GM10248 (cell line): Measurements from ENCODE around the gene SLBP.
"Not testable (repeated sequence)": the region's sequence is repeated elsewhere in the genome, so short reads cannot be mapped to it uniquely, and the experiment has no call there.

Experiments
- CTCF ChIA-PET: fragments of 300-600 bp; sonication (Branson Sonifier 250); formaldehyde crosslinking; extraction: SDS; loops from one replicate; lab custom pipeline; 2021; ENCODE audit warnings: antibody characterized with exemption; lab: Yijun Ruan, JAX
- POLR2A ChIA-PET: fragments of 350-650 bp; sonication (Branson Sonifier 250); formaldehyde crosslinking; extraction: SDS; loops from one replicate; lab custom pipeline; 2020; ENCODE audit warnings: antibody characterized with exemption; lab: Yijun Ruan, JAX
- DNase-seq: peaks from one replicate; pipeline ENCODE4 v3.0.0; 2012; ENCODE audit errors: extremely low spot score
- TF ChIP-seq, protein P1 (sequence below): IDR thresholded peaks from 2 replicates; pipeline ENCODE4 v1.5.1; 2012; ENCODE audit warnings: mild to moderate bottlenecking, low read depth; ENCODE audit errors: extremely low read depth, missing control alignments, control extremely low read depth

The SLBP gene

DNA sequence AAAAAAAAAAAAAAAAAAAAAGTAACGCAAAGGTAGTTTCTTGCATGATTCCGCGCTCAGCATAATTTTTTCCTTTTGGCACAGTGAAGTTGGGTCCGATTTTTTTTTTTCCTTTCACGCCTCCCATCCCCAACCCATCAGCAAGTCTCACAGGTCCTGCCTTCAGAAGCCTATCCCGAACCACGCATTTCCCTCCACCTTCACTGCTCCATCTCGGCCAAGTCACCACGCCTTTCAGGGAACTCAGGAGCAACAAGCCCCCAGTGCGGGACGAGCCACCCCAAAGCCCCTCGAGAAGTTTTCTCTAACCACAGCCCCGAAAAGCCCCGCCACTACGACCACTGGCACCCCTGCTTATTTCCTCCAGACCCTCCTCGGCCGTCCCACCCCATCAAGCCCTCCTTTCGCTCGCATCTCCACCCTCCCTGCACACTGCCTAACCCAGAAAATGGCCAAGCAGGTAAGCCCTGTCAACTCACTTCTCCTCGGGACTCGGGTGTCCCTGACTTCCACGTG, 1.0 kb downstream of the SLBP start:
- CTCF ChIA-PET = interaction anchor here (3.8 to 9.6 kb wide), 2 partner anchors 15 to 17 kb away, joined by 25 to 149 read pairs; no protein-coding TSS in a partner anchor
- TF ChIP-seq, protein P1, sequence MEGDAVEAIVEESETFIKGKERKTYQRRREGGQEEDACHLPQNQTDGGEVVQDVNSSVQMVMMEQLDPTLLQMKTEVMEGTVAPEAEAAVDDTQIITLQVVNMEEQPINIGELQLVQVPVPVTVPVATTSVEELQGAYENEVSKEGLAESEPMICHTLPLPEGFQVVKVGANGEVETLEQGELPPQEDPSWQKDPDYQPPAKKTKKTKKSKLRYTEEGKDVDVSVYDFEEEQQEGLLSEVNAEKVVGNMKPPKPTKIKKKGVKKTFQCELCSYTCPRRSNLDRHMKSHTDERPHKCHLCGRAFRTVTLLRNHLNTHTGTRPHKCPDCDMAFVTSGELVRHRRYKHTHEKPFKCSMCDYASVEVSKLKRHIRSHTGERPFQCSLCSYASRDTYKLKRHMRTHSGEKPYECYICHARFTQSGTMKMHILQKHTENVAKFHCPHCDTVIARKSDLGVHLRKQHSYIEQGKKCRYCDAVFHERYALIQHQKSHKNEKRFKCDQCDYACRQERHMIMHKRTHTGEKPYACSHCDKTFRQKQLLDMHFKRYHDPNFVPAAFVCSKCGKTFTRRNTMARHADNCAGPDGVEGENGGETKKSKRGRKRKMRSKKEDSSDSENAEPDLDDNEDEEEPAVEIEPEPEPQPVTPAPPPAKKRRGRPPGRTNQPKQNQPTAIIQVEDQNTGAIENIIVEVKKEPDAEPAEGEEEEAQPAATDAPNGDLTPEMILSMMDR = no peak
- no peak for DNase-seq
- POLR2A ChIA-PET = interaction anchor here (1.4 kb wide), 1 partner anchor 11 kb away, joined by 6 read pairs; no protein-coding TSS in a partner anchor

DNA sequence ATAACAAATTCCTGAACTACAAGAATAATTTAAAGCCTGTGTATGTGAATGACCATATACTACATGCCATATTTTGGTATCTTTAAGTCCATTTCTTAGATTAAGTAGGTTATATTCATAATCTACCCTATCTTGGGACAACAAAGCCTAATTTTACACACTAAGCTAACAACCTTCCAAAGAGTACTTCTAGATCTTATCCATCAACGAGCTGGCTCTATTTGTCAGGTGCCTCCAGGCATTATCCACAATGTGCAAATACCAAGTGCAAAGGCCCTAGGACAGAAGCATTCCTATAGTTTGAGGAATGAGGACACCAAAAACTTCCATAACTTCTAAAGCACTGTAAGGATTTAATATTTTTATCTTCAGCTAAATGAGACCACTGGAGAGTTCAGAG, 3.5 kb downstream of the SLBP start:
- DNase-seq = no peak
- TF ChIP-seq, protein P1 = no peak
- ChIA-PET CTCF (interaction anchor here (0.9 to 9.6 kb wide), 6 partner anchors 8 to 21 kb away, joined by 3 to 149 read pairs (median 4); no protein-coding TSS in a partner anchor), POLR2A (interaction anchor here (0.7 to 1.1 kb wide), 3 partner anchors 12 to 462 kb away, joined by 3 to 5 read pairs (median 3); partner anchors contain the start of gene TMEM129)

DNA sequence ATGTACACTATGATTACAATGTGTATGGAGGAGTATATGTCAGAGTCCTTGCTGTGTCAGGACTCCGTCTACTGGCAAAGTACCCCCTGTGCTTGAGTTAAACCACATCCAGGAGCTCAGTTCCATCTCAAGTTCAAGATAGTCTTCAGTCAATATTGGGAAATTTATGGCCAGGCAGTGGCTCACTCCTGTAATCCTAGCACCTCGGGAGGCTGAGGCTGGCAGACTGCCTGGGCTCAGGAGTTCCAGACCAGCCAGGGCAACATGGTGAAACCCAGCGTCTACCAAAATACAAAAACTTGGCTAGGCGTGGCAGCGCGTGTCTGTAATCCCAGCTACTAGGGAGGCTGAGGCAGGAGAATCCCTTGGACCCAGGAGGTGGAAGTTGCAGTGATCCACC, 5.8 kb downstream of the SLBP start:
- ChIA-PET POLR2A (no interaction called here), CTCF (interaction anchor here (1.0 to 9.6 kb wide), 3 partner anchors 12 to 20 kb away, joined by 3 to 149 read pairs (median 4); partner anchors contain the start of genes TACC3 and TMEM129)
- TF ChIP-seq, protein P1 = no peak
- DNase-seq = no peak

DNA sequence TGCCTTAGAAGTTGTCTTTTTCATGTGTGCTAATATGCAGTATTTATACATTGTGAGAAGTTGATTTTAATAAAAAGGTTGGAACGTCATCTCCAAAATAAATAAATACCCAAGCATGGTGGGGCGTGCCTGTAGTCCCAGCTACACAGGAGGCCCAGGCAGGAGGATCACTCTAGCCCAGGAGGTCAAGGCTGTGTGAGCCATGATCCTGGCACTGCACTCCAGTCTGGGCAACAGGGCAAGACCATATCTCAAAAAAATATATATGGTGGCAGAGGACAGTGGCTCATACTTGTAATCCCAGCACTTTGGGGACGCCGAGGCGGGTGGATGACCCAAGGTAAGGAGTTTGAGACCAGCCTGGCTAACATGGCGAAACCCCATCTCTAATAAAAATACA, 6.4 kb downstream of the SLBP start:
- DNase-seq = no peak
- TF ChIP-seq, protein P1 = no peak
- ChIA-PET CTCF (interaction anchor here (1.0 to 9.6 kb wide), 3 partner anchors 11 to 21 kb away, joined by 3 to 149 read pairs (median 4); partner anchors contain the start of genes TACC3 and TMEM129), POLR2A (no interaction called here)

DNA sequence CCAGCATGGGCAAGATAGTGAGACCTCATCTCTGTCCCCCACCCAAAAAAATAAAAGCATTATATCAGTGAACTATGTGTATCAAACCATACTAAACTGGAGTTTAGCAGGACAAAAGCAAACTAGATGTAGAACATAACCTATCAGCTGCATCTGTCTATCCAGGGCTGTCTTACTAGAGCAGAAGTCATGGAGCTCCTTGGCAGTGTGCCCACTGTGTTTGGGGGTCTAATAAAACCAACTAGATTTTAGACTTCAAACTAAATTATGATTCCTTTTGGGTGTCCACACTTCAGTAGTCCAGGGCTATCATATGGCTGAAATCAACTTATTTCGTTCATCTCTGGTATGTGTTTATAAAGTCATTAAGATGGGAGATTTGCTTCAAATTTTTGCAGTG, 8.3 kb downstream of the SLBP start:
- DNase-seq = no peak
- ChIA-PET CTCF (interaction anchor here (0.8 to 5.6 kb wide), 4 partner anchors 11 to 22 kb away, joined by 3 to 75 read pairs (median 4); no protein-coding TSS in a partner anchor), POLR2A (no interaction called here)
- TF ChIP-seq, protein P1 = no peak

DNA sequence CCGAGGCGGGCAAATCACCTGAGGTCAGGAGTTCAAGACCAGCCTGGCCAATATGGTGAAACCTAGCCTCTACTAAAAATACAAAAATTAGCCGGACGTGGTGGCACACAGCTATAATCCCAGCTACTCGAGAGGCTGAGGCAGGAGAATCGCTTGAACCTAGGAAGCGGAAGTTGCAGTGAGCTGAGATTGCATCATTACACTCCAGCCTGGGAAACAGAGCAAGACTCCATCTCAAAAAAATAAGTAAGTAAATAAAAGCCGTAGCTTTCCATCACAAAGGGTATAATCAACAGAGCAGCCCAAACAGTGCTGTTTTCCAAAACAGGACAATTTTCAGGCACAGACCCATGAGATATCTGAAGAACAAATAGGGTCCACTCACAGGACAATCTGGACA, 10.4 kb downstream of the SLBP start:
- DNase-seq, POLR2A ChIA-PET: not testable (repeated sequence)
- CTCF ChIA-PET = interaction anchor here (0.8 to 5.6 kb wide), 3 partner anchors 9 to 25 kb away, joined by 5 to 75 read pairs (median 5); no protein-coding TSS in a partner anchor

DNA sequence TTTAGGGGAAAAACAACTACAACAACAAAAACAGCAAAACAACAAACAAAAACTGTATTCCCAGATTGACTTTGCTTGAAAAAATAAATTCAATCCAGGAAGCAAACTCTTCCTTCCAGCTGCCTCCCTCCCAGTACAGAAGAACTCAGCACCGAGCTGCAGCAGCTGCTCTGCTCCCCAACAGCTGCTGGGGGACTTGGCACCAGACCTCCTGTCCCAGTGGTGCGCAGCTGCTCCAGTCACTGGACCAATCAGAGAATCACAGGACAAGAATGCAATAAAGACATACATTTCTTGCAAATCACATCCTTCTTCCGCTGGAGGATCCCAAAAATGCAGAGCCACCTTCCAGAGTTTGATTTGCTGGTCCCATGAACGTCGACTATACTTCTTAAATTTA, 16.2 kb downstream of the SLBP start:
- TF ChIP-seq, protein P1 = no peak
- CTCF ChIA-PET = interaction anchor here (1.9 to 10.6 kb wide), 3 partner anchors 14 to 52 kb away, joined by 5 to 374 read pairs (median 149); partner anchors contain the start of genes SLBP, TACC3 and TMEM129
- no peak for DNase-seq
- POLR2A ChIA-PET = interaction anchor here (1.1 kb wide), 1 partner anchor 16 kb away, joined by 3 read pairs; the partner anchor contains the start of gene SLBP
